OCI-LY1 (cell line): ENCODE measurements around the gene KRTAP29-1.

Source experiments
- H2AFZ ChIP-seq: fragments of 200-600 bp; sonication (generic), shearing (Covaris generic); 2 replicates; pipeline ENCODE4 v1.6.0; 2014; ENCODE audit warnings: antibody characterized with exemption, mild to moderate bottlenecking, low read length
- H3F3A ChIP-seq: fragments of 200-600 bp; sonication (generic), shearing (Covaris generic); 2 replicates; pipeline ENCODE4 v1.6.0; 2014; ENCODE audit warnings: mild to moderate bottlenecking, antibody characterized with exemption, low read length, moderate library complexity; ENCODE audit not compliant: insufficient read depth
- H3K27ac ChIP-seq: fragments of 200-600 bp; sonication (generic); 2 replicates; pipeline ENCODE4 v1.5.1; 2014; ENCODE audit warnings: low read length, mixed run types, mild to moderate bottlenecking, low read depth; ENCODE audit not compliant: poor library complexity, severe bottlenecking
- H3K27me3 ChIP-seq: fragments of 200-600 bp; sonication (generic); 2 replicates; pipeline ENCODE4 v1.6.0; 2014; ENCODE audit warnings: antibody characterized with exemption, mild to moderate bottlenecking, low read length, moderate library complexity; ENCODE audit not compliant: insufficient read depth
- H3K36me3 ChIP-seq: fragments of 200-600 bp; sonication (generic); 2 replicates; pipeline ENCODE4 v1.6.1; 2014; ENCODE audit warnings: mild to moderate bottlenecking, antibody characterized with exemption, low read length, moderate library complexity, mixed read lengths; ENCODE audit not compliant: insufficient read depth
- H3K4me1 ChIP-seq: fragments of 200-600 bp; sonication (generic); 2 replicates; pipeline ENCODE4 v1.5.1; 2014; ENCODE audit warnings: mild to moderate bottlenecking, low read length, moderate library complexity; ENCODE audit not compliant: insufficient read depth, severe bottlenecking
- H3K4me2 ChIP-seq: fragments of 200-600 bp; sonication (generic), shearing (Covaris generic); 2 replicates; pipeline ENCODE4 v1.6.1; 2014; ENCODE audit warnings: low read length
- H3K4me3 ChIP-seq: fragments of 200-600 bp; sonication (generic); 2 replicates; pipeline ENCODE4 v1.5.1; 2014; ENCODE audit warnings: low read length, low read depth, mild to moderate bottlenecking, mixed read lengths; ENCODE audit not compliant: poor library complexity, severe bottlenecking
- H3K79me2 ChIP-seq: fragments of 200-600 bp; shearing (Covaris generic); 2 replicates; pipeline ENCODE4 v1.6.1; 2016; ENCODE audit warnings: mixed run types, low read length, mixed read lengths; ENCODE audit not compliant: insufficient read depth
- H3K9ac ChIP-seq: fragments of 200-600 bp; sonication (generic), shearing (Covaris generic); 2 replicates; pipeline ENCODE4 v1.6.1; 2014; ENCODE audit warnings: mild to moderate bottlenecking, low read length, mixed read lengths
- H3K9me2 ChIP-seq: fragments of 200-600 bp; sonication (generic), shearing (Covaris generic); 2 replicates; pipeline ENCODE4 v1.6.1; 2014; ENCODE audit warnings: low read depth, mild to moderate bottlenecking, low read length, mixed read lengths
- H3K9me3 ChIP-seq: fragments of 200-600 bp; shearing (Covaris generic); 2 replicates; pipeline ENCODE4 v1.6.1; 2014; ENCODE audit warnings: low read length, mixed read lengths
- H4K20me1 ChIP-seq: fragments of 200-600 bp; sonication (generic), shearing (Covaris generic); 2 replicates; pipeline ENCODE4 v1.6.0; 2016; ENCODE audit warnings: mild to moderate bottlenecking, low read length; ENCODE audit not compliant: insufficient read depth
- EZH2 ChIP-seq: fragments of 200-600 bp; sonication (generic), shearing (Covaris generic); IDR thresholded peaks from 2 replicates; pipeline ENCODE4 v1.8.0; 2017; ENCODE audit warnings: borderline replicate concordance, mixed run types, mild to moderate bottlenecking, antibody characterized with exemption, low read length, moderate library complexity, mixed read lengths
- TF ChIP-seq, protein P1 (sequence below): fragments of 200-600 bp; sonication (generic), shearing (Covaris generic); IDR thresholded peaks from 2 replicates; pipeline ENCODE4 v1.5.1; 2017; ENCODE audit warnings: mild to moderate bottlenecking, antibody characterized with exemption, low read length, moderate library complexity, mixed read lengths

KRTAP29-1 gene

GRCh38 chr17:41296846-41297245 is 5.8 kb downstream of the KRTAP29-1 start:
- TF ChIP-seq, protein P1, sequence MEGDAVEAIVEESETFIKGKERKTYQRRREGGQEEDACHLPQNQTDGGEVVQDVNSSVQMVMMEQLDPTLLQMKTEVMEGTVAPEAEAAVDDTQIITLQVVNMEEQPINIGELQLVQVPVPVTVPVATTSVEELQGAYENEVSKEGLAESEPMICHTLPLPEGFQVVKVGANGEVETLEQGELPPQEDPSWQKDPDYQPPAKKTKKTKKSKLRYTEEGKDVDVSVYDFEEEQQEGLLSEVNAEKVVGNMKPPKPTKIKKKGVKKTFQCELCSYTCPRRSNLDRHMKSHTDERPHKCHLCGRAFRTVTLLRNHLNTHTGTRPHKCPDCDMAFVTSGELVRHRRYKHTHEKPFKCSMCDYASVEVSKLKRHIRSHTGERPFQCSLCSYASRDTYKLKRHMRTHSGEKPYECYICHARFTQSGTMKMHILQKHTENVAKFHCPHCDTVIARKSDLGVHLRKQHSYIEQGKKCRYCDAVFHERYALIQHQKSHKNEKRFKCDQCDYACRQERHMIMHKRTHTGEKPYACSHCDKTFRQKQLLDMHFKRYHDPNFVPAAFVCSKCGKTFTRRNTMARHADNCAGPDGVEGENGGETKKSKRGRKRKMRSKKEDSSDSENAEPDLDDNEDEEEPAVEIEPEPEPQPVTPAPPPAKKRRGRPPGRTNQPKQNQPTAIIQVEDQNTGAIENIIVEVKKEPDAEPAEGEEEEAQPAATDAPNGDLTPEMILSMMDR: no peak
- TF ChIP-seq EZH2: no peak
- Histone ChIP-seq H2AFZ (no peak overlapping the region), H4K20me1 (no peaks in the 10 kb centered on the region), H3K4me3 (no peak overlapping the region), H3K9me3 (no peaks in the 10 kb centered on the region), H3K36me3 (no peaks in the 10 kb centered on the region), H3F3A (no peaks in the 10 kb centered on the region), H3K4me2 (no peak overlapping the region), H3K79me2 (no peaks in the 10 kb centered on the region), H3K4me1 (no peaks in the 10 kb centered on the region), H3K9ac (no peak overlapping the region), H3K9me2 (no peaks in the 10 kb centered on the region), H3K27me3 (no peaks in the 10 kb centered on the region), H3K27ac (no peak overlapping the region)

DNA sequence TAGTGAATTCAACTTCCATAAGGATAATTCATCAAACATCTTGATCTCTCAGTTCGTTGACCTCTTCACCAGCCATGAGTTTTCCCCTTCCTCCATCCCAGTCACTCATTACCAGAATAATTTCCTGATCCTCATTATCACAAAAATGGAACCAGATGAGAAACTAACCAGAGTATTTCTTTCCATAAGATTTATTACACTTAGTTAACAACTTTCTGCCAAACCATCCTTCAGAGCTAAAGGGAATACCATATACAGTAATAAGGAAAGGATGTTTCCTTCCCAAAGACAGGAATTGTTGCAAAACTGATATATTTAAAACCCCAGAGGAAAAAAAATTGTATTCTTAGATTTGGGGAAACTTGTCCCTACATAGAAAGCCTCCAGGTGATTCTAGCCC is 8.6 kb downstream of the KRTAP29-1 start:
- H3K4me2 ChIP-seq: no peak overlapping the region
- no peaks in the 10 kb centered on the region for H3K9me3 ChIP-seq
- no peaks in the 10 kb centered on the region for H3K79me2 ChIP-seq
- no peak overlapping the region for H3K4me3 ChIP-seq
- H2AFZ ChIP-seq: no peak overlapping the region
- no peaks in the 10 kb centered on the region for H3K27me3 ChIP-seq
- H3K27ac ChIP-seq: no peak overlapping the region
- H4K20me1 ChIP-seq: no peaks in the 10 kb centered on the region
- no peak overlapping the region for H3K9ac ChIP-seq
- TF ChIP-seq EZH2: no peak
- TF ChIP-seq, protein P1: no peak
- H3K4me1 ChIP-seq: no peaks in the 10 kb centered on the region
- H3K36me3 ChIP-seq: no peaks in the 10 kb centered on the region
- H3K9me2 ChIP-seq: no peaks in the 10 kb centered on the region
- no peaks in the 10 kb centered on the region for H3F3A ChIP-seq

GRCh38 chr17:41287050-41287449 is 15.6 kb downstream of the KRTAP29-1 start:
- TF ChIP-seq, protein P1: no peak
- TF ChIP-seq EZH2: no peak
- Histone ChIP-seq H3K27ac (no peak overlapping the region), H3F3A (no peaks in the 10 kb centered on the region), H3K9me3 (no peaks in the 10 kb centered on the region), H3K36me3 (no peaks in the 10 kb centered on the region), H2AFZ (no peak overlapping the region), H3K27me3 (no peaks in the 10 kb centered on the region), H3K4me1 (no peaks in the 10 kb centered on the region), H3K4me2 (no peak overlapping the region), H3K9me2 (no peaks in the 10 kb centered on the region), H4K20me1 (no peaks in the 10 kb centered on the region), H3K79me2 (no peaks in the 10 kb centered on the region), H3K4me3 (no peak overlapping the region), H3K9ac (no peak overlapping the region)
